GM18909 (cell line): Measurements from ENCODE around the gene VGLL1.

Source experiments
- ATAC-seq: cut with Tn5 transposase; IDR thresholded peaks from one replicate; pipeline ENCODE4 v1.9.1; 2021; ENCODE audit warnings: mild to moderate bottlenecking; ENCODE audit not compliant: unreplicated experiment, poor library complexity

Gene VGLL1

GRCh38 chrX:136549226-136549625, 17.2 kb downstream of the VGLL1 start:
- ATAC-seq: no peak

- ATAC-seq: no peak
Observed at GRCh38 chrX:136551410-136551809, 19.4 kb downstream of the VGLL1 start.

- no peak for ATAC-seq
Observed at GRCh38 chrX:136555694-136556093, 23.7 kb downstream of the VGLL1 start.

- ATAC-seq: peak; percentile 73
Observed at GRCh38 chrX:136572030-136572429, 40.0 kb downstream of the VGLL1 start.

GRCh38 chrX:136574548-136574947, 42.5 kb downstream of the VGLL1 start:
- no peak for ATAC-seq

- peak; percentile 91 for ATAC-seq
Observed at GRCh38 chrX:136577552-136577951, 45.5 kb downstream of the VGLL1 start.

- ATAC-seq: no peak
Observed at GRCh38 chrX:136580316-136580715, 48.3 kb downstream of the VGLL1 start.

GRCh38 chrX:136582624-136583023, 50.6 kb downstream of the VGLL1 start:
- ATAC-seq: no peak

- no peak for ATAC-seq
Observed at GRCh38 chrX:136584545-136584944, 52.5 kb downstream of the VGLL1 start.

- ATAC-seq: no peak
Observed at GRCh38 chrX:136585262-136585661, 53.2 kb downstream of the VGLL1 start.

GRCh38 chrX:136585960-136586359, 53.9 kb downstream of the VGLL1 start:
- ATAC-seq: no peak

GRCh38 chrX:136586386-136586785, 54.4 kb downstream of the VGLL1 start:
- no peak for ATAC-seq

GRCh38 chrX:136587532-136587931, 55.5 kb downstream of the VGLL1 start:
- ATAC-seq: no peak

GRCh38 chrX:136588036-136588435, 56.0 kb downstream of the VGLL1 start:
- ATAC-seq: peak; percentile 61

GRCh38 chrX:136589966-136590365, 58.0 kb downstream of the VGLL1 start:
- ATAC-seq: no peak

GRCh38 chrX:136597356-136597755, 65.3 kb downstream of the VGLL1 start:
- ATAC-seq: no peak

- no peak for ATAC-seq
Observed at GRCh38 chrX:136597954-136598353, 65.9 kb downstream of the VGLL1 start.

- no peak for ATAC-seq
Observed at GRCh38 chrX:136598631-136599030, 66.6 kb downstream of the VGLL1 start.

GRCh38 chrX:136600059-136600458, 68.0 kb downstream of the VGLL1 start:
- no peak for ATAC-seq
